ENCODE data around the gene ARHGAP15. TPM values are rescaled to one million over a fixed set of nuclear protein-coding genes. Genes with fewer than 3 reads are reported as not detected.

The ARHGAP15 gene
- polyA plus RNA-seq, 2 of the 4 experiments (the other 2 are of a cell fraction): 0.34 TPM; not detected in 1

DNA sequence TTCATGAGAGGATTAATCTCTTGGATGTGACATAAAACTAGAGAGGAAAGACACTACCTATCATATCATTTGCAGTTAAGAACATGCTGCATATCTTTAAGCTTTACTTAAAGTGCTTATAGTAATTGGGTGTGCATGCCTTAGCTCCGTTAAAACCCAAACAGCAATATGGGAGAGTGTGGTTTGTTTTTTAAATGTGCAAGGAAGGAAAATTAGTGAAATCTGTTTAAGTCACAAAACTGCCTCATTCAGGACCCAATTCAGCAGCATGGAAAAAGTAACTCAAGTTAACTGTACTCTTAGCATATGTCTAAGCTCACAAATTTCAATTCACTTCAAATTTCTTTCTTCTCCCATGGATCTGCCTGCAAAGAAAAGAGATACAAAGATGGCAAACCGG is 182.2 kb downstream of the ARHGAP15 start:
- Histone ChIP-seq H3K4me2 (no peak overlapping the region), H3K27ac (no peak overlapping the region), H3K4me3 (no peak overlapping the region), H3K4me1 (no peaks in the 10 kb centered on the region), H3K9me3 (no peaks in the 10 kb centered on the region)
- CTCF ChIA-PET: no interaction called here
- FAIRE-seq (no peak), ATAC-seq (no peak), DNase-seq (ENCODE audit: low read depth in 1 of 2, low spot score in 1 of 2) (no peak)
- no peak for TF ChIP-seq MAX (IDR thresholded peaks at IDR 0.05)
- POLR2A ChIA-PET: no interaction called here
- 20% methylated on average over 2 of the region's 2 CpGs for WGBS (ENCODE audit: missing lambda C conversion rate)

DNA sequence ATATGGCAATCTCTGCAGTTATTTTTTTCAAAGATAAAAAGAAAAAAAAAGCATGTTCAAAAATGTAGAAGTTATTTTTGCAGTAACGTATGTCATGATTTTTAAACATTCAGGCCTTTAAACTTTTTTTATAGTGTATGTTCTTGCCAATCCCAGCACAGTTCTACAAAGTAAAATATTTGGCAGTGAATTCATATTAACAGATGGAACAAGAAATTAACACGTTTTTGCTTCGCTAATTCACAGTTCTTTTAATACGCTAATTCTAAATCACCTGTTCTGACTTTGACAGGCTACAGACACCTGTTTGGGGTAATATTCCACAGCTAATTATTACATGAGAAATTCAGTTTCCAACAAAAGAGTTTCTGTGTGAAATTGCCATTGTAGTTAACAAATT is 183.2 kb downstream of the ARHGAP15 start:
- CTCF ChIA-PET: no interaction called here
- ATAC-seq: no peak
- WGBS (ENCODE audit: missing lambda C conversion rate): 67% methylated on average over 4 of the region's 4 CpGs

GRCh38 chr2:143313861-143314260 is 184.6 kb downstream of the ARHGAP15 start:
- CTCF ChIA-PET: no interaction called here
- no peak for FAIRE-seq
- no peaks in the 10 kb centered on the region for H3K4me1 ChIP-seq
- 67% methylated on average over 2 of the region's 2 CpGs for WGBS (ENCODE audit: missing lambda C conversion rate)
- POLR2A ChIA-PET: no interaction called here
- no peak overlapping the region for H3K4me3 ChIP-seq
- H3K27ac ChIP-seq: no peak overlapping the region
- no peak for TF ChIP-seq MAFK (IDR thresholded peaks at IDR 0.05; ENCODE audit: partially characterized antibody)
- TF ChIP-seq, protein P1, sequence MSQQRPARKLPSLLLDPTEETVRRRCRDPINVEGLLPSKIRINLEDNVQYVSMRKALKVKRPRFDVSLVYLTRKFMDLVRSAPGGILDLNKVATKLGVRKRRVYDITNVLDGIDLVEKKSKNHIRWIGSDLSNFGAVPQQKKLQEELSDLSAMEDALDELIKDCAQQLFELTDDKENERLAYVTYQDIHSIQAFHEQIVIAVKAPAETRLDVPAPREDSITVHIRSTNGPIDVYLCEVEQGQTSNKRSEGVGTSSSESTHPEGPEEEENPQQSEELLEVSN (IDR thresholded peaks at IDR 0.05; ENCODE audit: borderline replicate concordance, low read depth): no peak
- no peaks in the 10 kb centered on the region for H3K9me3 ChIP-seq
- DNase-seq (ENCODE audit: low read depth in 1 of 2, low spot score in 1 of 2): no peak
- no peak overlapping the region for H3K4me2 ChIP-seq
- ATAC-seq: no peak

More for the DNA sequence above, 183.2 kb downstream of the ARHGAP15 start:
- POLR2A ChIA-PET: no interaction called here
- Histone ChIP-seq H3K4me2 (no peak overlapping the region), H3K4me1 (no peaks in the 10 kb centered on the region), H3K27ac (no peak overlapping the region), H3K4me3 (no peak overlapping the region), H3K9me3 (no peaks in the 10 kb centered on the region)
- TF ChIP-seq, protein P2, sequence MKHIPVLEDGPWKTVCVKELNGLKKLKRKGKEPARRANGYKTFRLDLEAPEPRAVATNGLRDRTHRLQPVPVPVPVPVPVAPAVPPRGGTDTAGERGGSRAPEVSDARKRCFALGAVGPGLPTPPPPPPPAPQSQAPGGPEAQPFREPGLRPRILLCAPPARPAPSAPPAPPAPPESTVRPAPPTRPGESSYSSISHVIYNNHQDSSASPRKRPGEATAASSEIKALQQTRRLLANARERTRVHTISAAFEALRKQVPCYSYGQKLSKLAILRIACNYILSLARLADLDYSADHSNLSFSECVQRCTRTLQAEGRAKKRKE (CRISPR knock-in tag; IDR thresholded peaks at IDR 0.05; ENCODE audit: low read depth): no peak
- TF ChIP-seq JUN (IDR thresholded peaks at IDR 0.05): no peak
- TF ChIP-seq ESRRA (IDR thresholded peaks at IDR 0.05; ENCODE audit: borderline replicate concordance, low read length): no peak
- no peak for TF ChIP-seq ZNF302 (CRISPR knock-in tag; IDR thresholded peaks at IDR 0.05)
- FAIRE-seq: no peak
- no peak for DNase-seq (ENCODE audit: low read depth in 1 of 2, low spot score in 1 of 2)

DNA sequence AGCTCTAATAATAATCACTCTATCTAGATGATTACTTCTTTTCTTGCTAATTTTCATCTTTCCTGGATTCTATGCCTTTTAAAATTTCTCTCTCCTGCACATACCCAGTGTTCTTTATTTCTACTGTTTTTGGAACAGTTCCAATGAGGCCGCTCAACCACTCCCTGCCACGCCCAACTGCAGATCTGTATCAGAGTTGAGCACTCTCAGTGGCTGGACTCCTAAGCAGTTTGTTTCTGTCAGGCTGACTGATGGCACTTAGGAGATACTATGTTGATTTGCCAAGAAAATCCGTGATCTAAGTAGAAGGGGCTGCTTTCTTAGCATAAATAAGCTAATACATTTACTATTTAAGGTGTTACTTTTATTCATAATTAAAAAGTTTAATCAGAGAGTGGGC is 192.8 kb downstream of the ARHGAP15 start:
- DNase-seq (ENCODE audit: low read depth in 1 of 2, low spot score in 1 of 2): peak in 1 of 2 experiments; percentile 1
- no peaks in the 10 kb centered on the region for H3K4me1 ChIP-seq
- CTCF ChIA-PET: interaction anchor here (0.7 kb wide), 1 partner anchor 93 kb away, joined by 3 read pairs; no protein-coding TSS in a partner anchor
- POLR2A ChIA-PET: no interaction called here
- no peak overlapping the region for H3K4me3 ChIP-seq
- H3K27ac ChIP-seq: no peak overlapping the region
- WGBS (ENCODE audit: missing lambda C conversion rate): 25% methylated on average over 3 of the region's 3 CpGs
- H3K9me3 ChIP-seq: no peaks in the 10 kb centered on the region
- TF ChIP-seq CHD2 (IDR thresholded peaks at IDR 0.05; ENCODE audit: low read length, partially characterized antibody) (no peak), ZC3H11A (IDR thresholded peaks at IDR 0.05) (no peak), CBX8 (IDR thresholded peaks at IDR 0.05) (no peak), PHF8 (IDR thresholded peaks at IDR 0.05; ENCODE audit: borderline replicate concordance, low read depth) (no peak), HDAC2 (IDR thresholded peaks at IDR 0.05) (no peak), CHD4 (IDR thresholded peaks at IDR 0.05; ENCODE audit: borderline replicate concordance) (no peak)
- TF ChIP-seq, protein P3, sequence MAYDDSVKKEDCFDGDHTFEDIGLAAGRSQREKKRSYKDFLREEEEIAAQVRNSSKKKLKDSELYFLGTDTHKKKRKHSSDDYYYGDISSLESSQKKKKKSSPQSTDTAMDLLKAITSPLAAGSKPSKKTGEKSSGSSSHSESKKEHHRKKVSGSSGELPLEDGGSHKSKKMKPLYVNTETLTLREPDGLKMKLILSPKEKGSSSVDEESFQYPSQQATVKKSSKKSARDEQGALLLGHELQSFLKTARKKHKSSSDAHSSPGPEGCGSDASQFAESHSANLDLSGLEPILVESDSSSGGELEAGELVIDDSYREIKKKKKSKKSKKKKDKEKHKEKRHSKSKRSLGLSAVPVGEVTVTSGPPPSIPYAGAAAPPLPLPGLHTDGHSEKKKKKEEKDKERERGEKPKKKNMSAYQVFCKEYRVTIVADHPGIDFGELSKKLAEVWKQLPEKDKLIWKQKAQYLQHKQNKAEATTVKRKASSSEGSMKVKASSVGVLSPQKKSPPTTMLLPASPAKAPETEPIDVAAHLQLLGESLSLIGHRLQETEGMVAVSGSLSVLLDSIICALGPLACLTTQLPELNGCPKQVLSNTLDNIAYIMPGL (CRISPR knock-in tag; IDR thresholded peaks at IDR 0.05; ENCODE audit: borderline replicate concordance): no peak
- no peak overlapping the region for H3K4me2 ChIP-seq
- no peak for FAIRE-seq
- no peak for ATAC-seq

DNA sequence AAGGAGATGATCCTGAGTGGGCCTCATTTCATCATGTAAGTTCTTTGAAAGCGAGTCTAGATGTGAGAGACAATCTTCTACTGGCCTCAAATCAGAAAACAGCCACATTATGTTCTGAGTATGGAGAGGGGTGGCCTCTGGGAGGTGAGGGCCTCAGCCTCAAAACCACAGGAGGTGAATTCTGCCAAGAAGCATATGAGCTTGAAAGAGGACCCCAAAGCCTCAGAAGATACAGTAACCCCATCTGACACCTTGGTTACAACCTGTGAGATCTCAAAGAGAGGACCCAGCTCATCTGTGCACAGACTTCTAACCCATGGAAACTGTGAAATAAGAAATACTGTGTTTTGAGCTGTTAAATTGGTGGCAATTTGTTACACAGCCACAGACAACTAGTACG is 200.1 kb downstream of the ARHGAP15 start:
- FAIRE-seq (no peak), ATAC-seq (no peak), DNase-seq (ENCODE audit: low read depth in 1 of 2, low spot score in 1 of 2) (no peak)
- TF ChIP-seq RARB (CRISPR knock-in tag; IDR thresholded peaks at IDR 0.05): no peak
- TF ChIP-seq ESRRA (IDR thresholded peaks at IDR 0.05; ENCODE audit: borderline replicate concordance, low read length): no peak
- TF ChIP-seq TP53 (CRISPR knock-in tag; IDR thresholded peaks at IDR 0.05): no peak
- TF ChIP-seq, protein P4, sequence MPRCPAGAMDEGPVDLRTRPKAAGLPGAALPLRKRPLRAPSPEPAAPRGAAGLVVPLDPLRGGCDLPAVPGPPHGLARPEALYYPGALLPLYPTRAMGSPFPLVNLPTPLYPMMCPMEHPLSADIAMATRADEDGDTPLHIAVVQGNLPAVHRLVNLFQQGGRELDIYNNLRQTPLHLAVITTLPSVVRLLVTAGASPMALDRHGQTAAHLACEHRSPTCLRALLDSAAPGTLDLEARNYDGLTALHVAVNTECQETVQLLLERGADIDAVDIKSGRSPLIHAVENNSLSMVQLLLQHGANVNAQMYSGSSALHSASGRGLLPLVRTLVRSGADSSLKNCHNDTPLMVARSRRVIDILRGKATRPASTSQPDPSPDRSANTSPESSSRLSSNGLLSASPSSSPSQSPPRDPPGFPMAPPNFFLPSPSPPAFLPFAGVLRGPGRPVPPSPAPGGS (IDR thresholded peaks at IDR 0.05): no peak
- Histone ChIP-seq H3K4me2 (no peak overlapping the region), H3K4me3 (no peak overlapping the region), H3K27ac (no peak overlapping the region), H3K9me3 (no peaks in the 10 kb centered on the region), H3K4me1 (no peaks in the 10 kb centered on the region)
- 48% methylated on average over 2 of the region's 2 CpGs for WGBS (ENCODE audit: missing lambda C conversion rate)
- CTCF ChIA-PET: no interaction called here
- POLR2A ChIA-PET: interaction anchor here (0.7 kb wide), 1 partner anchor 48 kb away, joined by 3 read pairs; no protein-coding TSS in a partner anchor

Data from A549 (cell line).